ACHN (cell line): ENCODE measurements around the gene CPLANE1.
A peak's percentile ranks its signal among the peaks of the same experiment; 100 is the strongest.

Experiments
- DNase-seq: peaks from one replicate; pipeline ENCODE4 v3.0.0-alpha.2; 2015
- in situ Hi-C: cut with HindIII; loops from 2 replicates; pipeline ENCODE4 v1.10.0; 2017; ENCODE audit warnings: low sequenced_read_pairs, low pct_ligation_motif_present, low pct_unique_long_range_greater_than_20kb

CPLANE1 gene

GRCh38 chr5:37214550-37214949 lies 34.6 kb downstream of the CPLANE1 start:
- DNase-seq: no peak
- in situ Hi-C loops: no loop called here

DNA sequence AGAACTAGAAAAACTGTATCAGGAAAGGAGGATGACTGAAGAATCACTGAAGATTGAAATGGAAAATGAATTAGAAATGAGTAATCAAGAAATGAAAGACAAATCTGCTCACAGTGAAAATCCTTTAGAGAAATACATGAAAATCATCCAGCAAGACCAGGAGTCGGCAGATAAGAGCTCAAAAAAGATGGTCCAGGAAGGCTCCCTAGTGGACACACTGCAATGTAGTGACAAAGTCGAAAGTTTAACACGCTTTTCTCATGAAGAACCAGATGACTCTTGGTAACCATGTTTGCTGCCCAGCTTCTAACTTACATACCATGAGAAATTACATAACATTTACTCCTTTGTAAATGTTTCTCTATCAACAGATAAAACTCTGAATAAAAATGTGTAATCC lies 37.1 kb downstream of the CPLANE1 start:
- in situ Hi-C loops: no loop called here
- DNase-seq: no peak

- no peak for DNase-seq
- in situ Hi-C loops: no loop called here
Observed at GRCh38 chr5:37211661-37212060, 37.5 kb downstream of the CPLANE1 start.

DNA sequence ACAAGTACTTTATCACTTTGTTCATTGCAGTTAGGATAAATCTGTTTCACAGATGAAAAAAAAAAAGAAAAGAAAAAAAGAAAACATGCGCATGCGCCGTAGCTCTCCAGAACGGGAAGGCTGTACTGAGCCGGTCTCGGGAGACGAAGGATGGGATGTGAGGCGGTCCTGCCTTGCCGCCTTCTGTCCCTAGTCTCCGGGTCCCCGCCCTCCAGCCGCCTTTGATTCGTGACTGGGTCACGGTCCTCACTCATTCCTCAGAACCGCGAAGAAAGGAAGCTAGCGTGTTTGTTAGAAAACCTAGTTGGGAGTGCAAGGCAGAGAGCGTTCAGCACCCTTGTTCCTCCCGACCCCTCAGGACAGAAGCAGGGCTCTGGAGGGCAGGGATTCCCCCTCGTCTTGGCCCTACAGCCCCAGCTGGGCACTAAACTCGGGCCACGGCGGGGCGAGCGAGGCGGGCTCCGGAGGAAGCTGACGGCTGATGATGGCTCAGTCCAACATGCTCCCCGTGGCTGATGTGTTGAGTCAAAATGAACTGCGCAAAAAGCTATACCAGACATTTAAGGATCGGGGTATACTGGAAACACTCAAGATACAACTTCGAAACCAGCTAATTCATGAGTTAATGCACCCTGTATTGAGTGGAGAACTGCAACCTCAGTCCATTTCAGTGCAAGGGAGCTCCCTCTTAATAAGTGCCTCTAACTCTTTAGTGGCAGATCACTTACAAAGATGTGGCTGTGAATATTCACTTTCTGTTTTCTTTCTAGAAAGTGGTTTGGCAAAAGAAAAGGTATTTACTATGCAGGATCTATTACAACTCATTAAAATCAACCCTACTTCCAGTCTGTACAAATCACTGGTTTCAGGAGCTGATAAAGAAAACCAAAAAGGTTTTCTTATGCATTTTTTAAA lies 40.0 kb downstream of the CPLANE1 start:
- in situ Hi-C loops: no loop called here
- no peak for DNase-seq

DNA sequence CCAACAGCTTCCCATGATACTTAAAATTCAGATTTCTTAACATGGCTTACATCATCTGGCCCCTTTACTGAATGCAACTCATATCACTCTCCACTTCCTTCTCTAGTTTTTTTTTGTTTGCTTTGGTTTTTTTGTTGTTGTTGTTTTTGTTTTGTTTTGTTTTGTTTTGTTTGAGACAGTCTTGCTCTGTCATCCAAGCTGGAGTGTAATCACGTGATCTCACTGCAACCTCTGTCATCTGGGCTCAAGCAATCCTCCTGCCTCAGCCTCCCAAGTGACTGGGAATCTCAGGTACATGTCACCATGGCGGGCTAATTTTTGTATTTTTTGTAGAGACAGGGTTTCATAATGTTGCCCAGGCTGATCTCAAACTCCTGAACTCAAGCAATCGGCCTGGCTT lies 41.4 kb downstream of the CPLANE1 start:
- in situ Hi-C loops: no loop called here
- DNase-seq: no peak

GRCh38 chr5:37206736-37207135 lies 42.4 kb downstream of the CPLANE1 start:
- in situ Hi-C loops: no loop called here

GRCh38 chr5:37198842-37199241 lies 50.3 kb downstream of the CPLANE1 start:
- in situ Hi-C loops: no loop called here
- DNase-seq: no peak

More at GRCh38 chr5:37206736-37207135, 42.4 kb downstream of the CPLANE1 start:
- DNase-seq: no peak

GRCh38 chr5:37198061-37198460 lies 51.1 kb downstream of the CPLANE1 start:
- in situ Hi-C loops: no loop called here
- DNase-seq: no peak

GRCh38 chr5:37197340-37198050 lies 51.7 kb downstream of the CPLANE1 start:
- DNase-seq: peak; percentile 33
- in situ Hi-C loops: no loop called here

DNA sequence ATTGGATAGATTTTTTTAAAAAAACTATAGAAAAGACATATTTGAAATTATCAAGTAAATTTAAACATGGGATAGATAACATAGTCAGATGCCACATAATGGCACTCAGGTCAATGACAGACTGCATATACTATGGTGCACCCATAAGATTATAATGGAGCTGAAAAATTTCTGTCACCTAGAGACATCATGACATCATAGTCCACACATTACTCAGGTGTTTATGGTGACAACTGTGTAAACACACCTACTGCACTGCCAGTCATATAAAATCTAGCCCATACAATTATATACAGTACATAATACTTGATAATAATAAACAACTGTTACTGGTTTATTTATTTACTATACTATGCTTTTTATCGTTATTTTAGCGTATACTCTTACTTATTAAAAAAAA lies 58.6 kb downstream of the CPLANE1 start:
- in situ Hi-C loops: no loop called here
- DNase-seq: no peak

- in situ Hi-C loops: no loop called here
- DNase-seq: no peak
Observed at GRCh38 chr5:37189355-37189754, 59.8 kb downstream of the CPLANE1 start.

GRCh38 chr5:37187465-37187977 lies 61.7 kb downstream of the CPLANE1 start:
- in situ Hi-C loops: no loop called here
- no peak for DNase-seq

GRCh38 chr5:37184748-37185364 lies 64.3 kb downstream of the CPLANE1 start:
- in situ Hi-C loops: no loop called here
- no peak for DNase-seq

DNA sequence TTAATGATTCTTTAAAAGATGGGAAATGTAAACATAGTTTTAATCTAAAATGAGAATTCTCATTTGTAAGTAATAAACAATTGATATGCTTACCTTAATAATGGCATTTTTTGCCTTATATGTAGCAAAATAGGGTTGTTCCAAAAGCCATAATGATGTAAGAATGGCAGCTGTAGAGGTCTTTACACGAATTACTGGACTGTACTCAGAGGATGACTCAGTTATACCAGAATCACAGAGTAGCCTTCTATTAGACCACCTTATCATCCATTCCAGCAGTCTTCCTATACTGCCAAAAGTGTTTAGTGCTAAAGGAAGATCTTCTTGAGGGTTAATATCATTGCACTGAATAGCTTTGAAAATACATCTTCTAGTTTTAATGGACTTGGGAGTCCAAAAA lies 66.5 kb downstream of the CPLANE1 start:
- in situ Hi-C loops: no loop called here
- no peak for DNase-seq

DNA sequence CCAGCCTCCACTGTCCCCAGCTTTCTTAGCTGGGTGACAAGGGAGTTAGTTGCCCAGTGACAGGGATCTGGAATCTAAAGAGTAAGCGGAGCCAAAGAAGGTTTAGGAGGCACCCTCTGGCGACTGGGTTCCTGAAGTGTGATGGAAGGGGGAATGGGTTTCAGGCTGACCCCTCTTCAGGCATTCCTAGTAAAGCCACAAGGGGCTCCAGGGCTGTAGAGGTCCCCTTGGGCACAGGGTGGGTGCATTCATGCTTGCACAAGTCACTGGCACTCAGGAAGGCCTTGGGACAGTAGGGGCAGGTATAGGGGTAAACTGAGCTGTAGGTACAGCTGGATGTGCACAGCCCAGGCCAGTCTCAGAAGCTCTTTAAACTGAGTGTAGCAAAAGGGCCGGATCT lies 74.2 kb downstream of the CPLANE1 start:
- no peak for DNase-seq
- in situ Hi-C loops: no loop called here

GRCh38 chr5:37172957-37173356 lies 76.2 kb downstream of the CPLANE1 start:
- in situ Hi-C loops: no loop called here
- DNase-seq: no peak

GRCh38 chr5:37170856-37171255 lies 78.3 kb downstream of the CPLANE1 start:
- in situ Hi-C loops: no loop called here
- no peak for DNase-seq

DNA sequence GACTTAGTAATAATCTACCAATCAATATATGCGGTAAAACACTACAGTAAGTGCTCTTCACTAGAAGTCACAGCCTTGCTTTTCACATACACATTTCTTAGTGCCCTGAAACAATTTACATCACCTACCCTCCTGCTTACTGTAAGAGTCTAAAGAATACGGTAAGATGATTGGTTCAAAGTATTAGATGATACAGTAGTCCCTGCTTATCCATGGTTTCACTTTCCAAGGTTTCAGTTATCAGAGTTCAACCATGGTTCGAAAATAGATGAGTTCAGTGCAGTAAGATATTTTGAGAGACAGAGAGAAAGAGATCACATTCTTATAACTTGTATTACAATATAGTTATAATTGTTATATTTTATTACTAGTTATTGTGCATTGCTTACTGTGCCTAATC lies 83.0 kb downstream of the CPLANE1 start:
- no peak for DNase-seq
- in situ Hi-C loops: no loop called here

GRCh38 chr5:37165761-37166160 lies 83.4 kb downstream of the CPLANE1 start:
- no peak for DNase-seq
- in situ Hi-C loops: no loop called here
